Measurements from ENCODE around the gene GDNF. TPM values are rescaled to one million over a fixed set of nuclear protein-coding genes. Genes with fewer than 3 reads are reported as not detected.

The GDNF gene
- total RNA-seq, 4 donors from 2014 or later: 2.0 to 10.1 (median 5.0) TPM

DNA sequence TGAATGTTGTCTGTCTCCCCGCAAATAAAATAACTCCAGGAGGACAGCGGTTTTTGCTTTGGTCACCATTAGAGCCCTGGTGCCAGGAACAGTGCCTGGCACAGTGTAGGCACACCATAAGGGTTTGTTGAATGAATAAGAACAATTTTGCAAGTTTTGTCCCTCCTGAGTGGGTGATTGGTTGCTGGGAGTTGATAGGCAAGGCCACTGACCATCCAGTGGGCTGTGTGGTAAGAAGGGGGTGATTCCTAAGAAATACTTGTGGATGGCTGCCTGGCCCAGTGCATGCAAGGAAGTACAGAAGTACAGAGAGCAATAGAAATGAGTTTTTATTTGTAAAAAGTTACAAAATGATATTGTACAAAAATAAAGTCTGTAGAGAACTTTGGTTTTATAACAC lies 27.5 kb downstream of the GDNF start:
- DNase-seq (ENCODE audit: extremely low spot score): no peak
- intact Hi-C loops (cut with DNase I): no loop called here
- no peak for TF ChIP-seq POLR2A (IDR thresholded peaks at IDR 0.05; ENCODE audit: low read depth)
- no peak for TF ChIP-seq POLR2AphosphoS5 (IDR thresholded peaks at IDR 0.05)
- TF ChIP-seq, protein P1, sequence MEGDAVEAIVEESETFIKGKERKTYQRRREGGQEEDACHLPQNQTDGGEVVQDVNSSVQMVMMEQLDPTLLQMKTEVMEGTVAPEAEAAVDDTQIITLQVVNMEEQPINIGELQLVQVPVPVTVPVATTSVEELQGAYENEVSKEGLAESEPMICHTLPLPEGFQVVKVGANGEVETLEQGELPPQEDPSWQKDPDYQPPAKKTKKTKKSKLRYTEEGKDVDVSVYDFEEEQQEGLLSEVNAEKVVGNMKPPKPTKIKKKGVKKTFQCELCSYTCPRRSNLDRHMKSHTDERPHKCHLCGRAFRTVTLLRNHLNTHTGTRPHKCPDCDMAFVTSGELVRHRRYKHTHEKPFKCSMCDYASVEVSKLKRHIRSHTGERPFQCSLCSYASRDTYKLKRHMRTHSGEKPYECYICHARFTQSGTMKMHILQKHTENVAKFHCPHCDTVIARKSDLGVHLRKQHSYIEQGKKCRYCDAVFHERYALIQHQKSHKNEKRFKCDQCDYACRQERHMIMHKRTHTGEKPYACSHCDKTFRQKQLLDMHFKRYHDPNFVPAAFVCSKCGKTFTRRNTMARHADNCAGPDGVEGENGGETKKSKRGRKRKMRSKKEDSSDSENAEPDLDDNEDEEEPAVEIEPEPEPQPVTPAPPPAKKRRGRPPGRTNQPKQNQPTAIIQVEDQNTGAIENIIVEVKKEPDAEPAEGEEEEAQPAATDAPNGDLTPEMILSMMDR (IDR thresholded peaks at IDR 0.05): no peak
- no peak for TF ChIP-seq EP300 (IDR thresholded peaks at IDR 0.05)
- Histone ChIP-seq H3K27me3 (no peaks in the 10 kb centered on the region), H3K36me3 (peaks cover 0 to 24% (median 4%) of the 10 kb centered on the region in 4 donors), H3K4me3 (no peak overlapping the region), H3K9me3 (no peaks in the 10 kb centered on the region), H3K27ac (replicated peaks in 1 of 4) (no peak overlapping the region), H3K4me1 (peaks cover 0 to 26% (median 20%) of the 10 kb centered on the region in 4 donors)
- WGBS: 98% methylated on average over 2 of the region's 2 CpGs

DNA sequence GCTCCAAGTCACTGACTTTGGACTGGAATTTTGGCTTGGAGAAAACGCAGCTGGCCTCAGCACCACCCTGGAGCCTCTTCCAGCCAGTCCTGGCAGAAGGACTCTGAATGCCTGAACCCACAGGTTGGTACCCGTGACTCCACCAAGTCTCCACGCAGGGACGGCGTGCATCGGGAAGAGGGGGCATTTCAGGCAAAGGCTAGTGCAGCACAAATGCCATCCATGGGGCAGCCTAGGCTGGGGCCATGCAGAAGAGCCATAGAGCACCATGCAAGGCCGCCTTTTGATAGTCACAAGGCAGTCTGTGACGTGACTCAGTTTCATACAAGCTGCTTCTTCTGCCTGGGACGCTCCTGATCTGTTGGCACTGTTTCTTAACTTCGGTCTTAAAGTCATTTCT lies 28.0 kb downstream of the GDNF start:
- Histone ChIP-seq H3K27me3 (no peaks in the 10 kb centered on the region), H3K9me3 (no peaks in the 10 kb centered on the region), H3K27ac (replicated peaks in 1 of 4) (no peak overlapping the region), H3K4me1 (peaks cover 0 to 25% (median 15%) of the 10 kb centered on the region in 4 donors), H3K36me3 (peaks cover 0 to 24% (median 4%) of the 10 kb centered on the region in 4 donors), H3K4me3 (no peak overlapping the region)
- DNase-seq (ENCODE audit: extremely low spot score): no peak
- TF ChIP-seq POLR2AphosphoS5 (IDR thresholded peaks at IDR 0.05): no peak
- no peak for TF ChIP-seq EP300 (IDR thresholded peaks at IDR 0.05)
- TF ChIP-seq, protein P1 (IDR thresholded peaks at IDR 0.05): no peak
- TF ChIP-seq POLR2A (IDR thresholded peaks at IDR 0.05; ENCODE audit: low read depth): no peak
- intact Hi-C loops (cut with DNase I): no loop called here
- whole genome bisulfite sequencing: 80% methylated on average over 10 of the region's 10 CpGs

DNA sequence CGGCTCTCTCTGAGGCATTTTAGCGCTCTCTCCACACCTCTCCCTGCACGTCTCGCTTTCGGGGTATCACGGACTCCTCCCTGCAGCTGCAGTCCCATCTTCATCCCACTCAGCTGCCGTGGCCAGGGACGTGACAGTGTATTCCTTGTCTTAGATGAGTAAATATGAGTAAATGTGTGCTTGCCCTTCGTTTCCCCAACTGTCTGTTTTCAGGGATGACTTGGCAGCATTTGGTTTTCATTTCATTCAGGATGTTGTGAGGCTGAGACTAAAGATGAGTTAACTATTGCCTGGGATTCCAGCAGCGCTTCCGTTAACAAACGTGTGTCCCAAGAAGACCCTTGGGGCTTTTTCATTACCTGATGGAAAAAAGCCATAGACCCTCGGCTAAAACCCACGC lies 29.5 kb downstream of the GDNF start:
- DNase-seq (ENCODE audit: extremely low spot score): no peak
- peaks cover 0 to 30% (median 21%) of the 10 kb centered on the region in 4 donors for H3K4me1 ChIP-seq
- H3K9me3 ChIP-seq: no peaks in the 10 kb centered on the region
- no peak overlapping the region for H3K27ac ChIP-seq (replicated peaks in 1 of 4)
- TF ChIP-seq EP300 (IDR thresholded peaks at IDR 0.05) (no peak), POLR2A (IDR thresholded peaks at IDR 0.05; ENCODE audit: low read depth) (no peak), POLR2AphosphoS5 (IDR thresholded peaks at IDR 0.05) (no peak)
- TF ChIP-seq, protein P1 (IDR thresholded peaks at IDR 0.05): no peak
- no peak overlapping the region for H3K4me3 ChIP-seq
- H3K36me3 ChIP-seq: peaks cover 0 to 17% (median 4%) of the 10 kb centered on the region in 4 donors
- H3K27me3 ChIP-seq: no peaks in the 10 kb centered on the region
- WGBS: 67% methylated on average over 14 of the region's 14 CpGs
- intact Hi-C loops (cut with DNase I): no loop called here

DNA sequence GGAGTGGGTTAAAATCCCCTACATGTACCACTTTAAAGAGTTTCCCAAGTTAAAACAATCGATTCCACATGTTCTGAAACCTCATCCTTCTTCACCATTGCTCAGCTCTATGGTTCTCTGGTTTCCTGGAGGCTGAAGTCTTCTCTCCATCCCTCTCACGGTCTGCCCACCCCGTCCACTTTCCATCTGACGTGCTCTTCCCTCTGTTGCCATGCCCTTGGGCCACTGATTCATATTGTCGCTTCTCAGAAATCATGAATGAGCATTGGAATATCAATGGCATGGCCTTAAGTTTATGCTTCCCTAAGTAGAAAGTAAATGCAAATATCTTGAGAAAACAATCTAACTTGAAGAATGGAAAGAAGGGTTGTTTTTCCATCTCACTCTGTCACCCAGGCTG lies 30.9 kb downstream of the GDNF start:
- peaks cover 0 to 5% (median 0%) of the 10 kb centered on the region in 4 donors for H3K36me3 ChIP-seq
- 83% methylated on average over 5 of the region's 5 CpGs for WGBS
- no peak for TF ChIP-seq POLR2A (IDR thresholded peaks at IDR 0.05; ENCODE audit: low read depth)
- TF ChIP-seq, protein P1 (IDR thresholded peaks at IDR 0.05): no peak
- no peak for TF ChIP-seq EP300 (IDR thresholded peaks at IDR 0.05)
- no peak for TF ChIP-seq POLR2AphosphoS5 (IDR thresholded peaks at IDR 0.05)
- H3K4me1 ChIP-seq: peaks cover 0 to 41% (median 34%) of the 10 kb centered on the region in 4 donors
- H3K9me3 ChIP-seq: no peaks in the 10 kb centered on the region
- intact Hi-C loops (cut with DNase I): no loop called here
- no peak overlapping the region for H3K27ac ChIP-seq (replicated peaks in 1 of 4)
- no peak for DNase-seq (ENCODE audit: extremely low spot score)
- no peaks in the 10 kb centered on the region for H3K27me3 ChIP-seq
- H3K4me3 ChIP-seq: no peak overlapping the region
